GM12878 (cell line): ENCODE results near the gene NUMBL. TPM values are rescaled to one million over a fixed set of nuclear protein-coding genes. Genes with fewer than 3 reads are reported as not detected.

ENCODE experiments used
- BACH1 ChIP-seq: fragments of 450-650 bp; IDR thresholded peaks from 2 replicates; pipeline ENCODE4 v1.6.1; 2017; ENCODE audit warnings: mild to moderate bottlenecking, borderline replicate concordance
- CHD2 ChIP-seq: IDR thresholded peaks from 2 replicates; pipeline ENCODE4 v1.6.1; 2011; ENCODE audit warnings: low read depth, low read length, improper control_type of control experiment, borderline replicate concordance
- GABPA ChIP-seq: IDR thresholded peaks from 2 replicates; pipeline ENCODE4 v1.6.1; 2014; ENCODE audit warnings: antibody characterized with exemption, low read depth, mild to moderate bottlenecking, inconsistent platforms
- GATAD2B ChIP-seq: fragments of 450-650 bp; conservative IDR thresholded peaks from 2 replicates; pipeline ENCODE4 v1.6.1; 2017; ENCODE audit warnings: low read depth, mild to moderate bottlenecking, moderate library complexity
- HDGF ChIP-seq: fragments of 450-650 bp; IDR thresholded peaks from 2 replicates; pipeline ENCODE4 v1.6.1; 2016; ENCODE audit warnings: antibody characterized with exemption
- IKZF1 ChIP-seq: fragments of 450-650 bp; conservative IDR thresholded peaks from 2 replicates; pipeline ENCODE4 v1.6.1; 2017; ENCODE audit warnings: antibody characterized with exemption, mild to moderate bottlenecking
- MXI1 ChIP-seq: fragments of 150-350 bp; IDR thresholded peaks from 2 replicates; pipeline ENCODE4 v1.6.1; 2011; ENCODE audit warnings: low read depth, mild to moderate bottlenecking, inconsistent platforms, low read length, improper control_type of control experiment
- NBN ChIP-seq: fragments of 450-650 bp; IDR thresholded peaks from 2 replicates; pipeline ENCODE4 v1.6.1; 2016
- POLR2A ChIP-seq: IDR thresholded peaks from 2 replicates; pipeline ENCODE4 v1.6.1; 2011; ENCODE audit warnings: low read depth, mild to moderate bottlenecking, low read length
- RB1 ChIP-seq: fragments of 450-650 bp; formaldehyde crosslinking; IDR thresholded peaks from 2 replicates; pipeline ENCODE4 v1.6.1; 2017; ENCODE audit warnings: mild to moderate bottlenecking, borderline replicate concordance
- RUNX3 ChIP-seq: IDR thresholded peaks from 2 replicates; pipeline ENCODE4 v1.6.1; 2012; ENCODE audit warnings: low read length, inconsistent platforms
- SP1 ChIP-seq: IDR thresholded peaks from one replicate; pipeline ENCODE4 v1.6.1; 2011; ENCODE audit warnings: low read depth, low read length
- SREBF1 ChIP-seq: IDR thresholded peaks from 2 replicates; pipeline ENCODE4 v1.6.1; 2012; ENCODE audit warnings: mild to moderate bottlenecking, low read length
- TBL1XR1 ChIP-seq: IDR thresholded peaks from 2 replicates; pipeline ENCODE4 v1.6.1; 2012; ENCODE audit warnings: low read depth, low read length, improper control_type of control experiment
- YY1 ChIP-seq: IDR thresholded peaks from 2 replicates; pipeline ENCODE4 v1.6.1; 2011; ENCODE audit warnings: low read depth, mild to moderate bottlenecking, low read length
- ZNF207 ChIP-seq: fragments of 450-650 bp; IDR thresholded peaks from 2 replicates; pipeline ENCODE4 v1.6.1; 2014; ENCODE audit warnings: antibody characterized with exemption, mild to moderate bottlenecking, borderline replicate concordance
- polyA plus RNA-seq, 11 experiments: library from polyadenylated mRNA; depleted of rRNA in 4 of 11; unstranded in 6 of 11; stranded (reverse) in 5 of 11; fragments of >200 nt; fragmentation: Nextera tagmentation in 4 of 11; fragmentation: Illumina TruSeq in 1 of 11; extraction: Ambion mirVana in 4 of 11; extraction: Trizol in 1 of 11; gene quantifications; 1 replicate in 1 of 11; 2 replicates in 10 of 11; pipeline versions ENCODE4 v1.2.1 to v1.2.3, GENCODE V29; 2011 to 2016; ENCODE audit warnings: inconsistent platforms in 2 of 11, missing spikeins in 2 of 11, low read depth in 1 of 11
- total RNA-seq, 4 experiments: library from RNA; depleted of rRNA in 3 of 4; stranded (reverse); fragments of >200 nt in 3 of 4; fragmentation: Illumina TruSeq in 1 of 4; extraction: Trizol in 1 of 4; gene quantifications; 2 replicates each; pipeline versions ENCODE4 v1.2.1 to v1.2.3, GENCODE V29; 2013 to 2021
- TF ChIP-seq, protein P1 (sequence below): IDR thresholded peaks from 2 replicates; pipeline ENCODE4 v1.6.1; 2011; ENCODE audit warnings: low read depth, low read length, improper control_type of control experiment, borderline replicate concordance
- TF ChIP-seq, protein P2 (sequence below): IDR thresholded peaks from 2 replicates; pipeline ENCODE4 v1.6.1; 2012; ENCODE audit warnings: low read depth, low read length, improper control_type of control experiment
- TF ChIP-seq, protein P3 (sequence below): fragments of 450-650 bp; IDR thresholded peaks from 2 replicates; pipeline ENCODE4 v1.6.1; 2014; ENCODE audit warnings: mild to moderate bottlenecking
- TF ChIP-seq, protein P4 (sequence below): fragments of 450-650 bp; IDR thresholded peaks from 2 replicates; pipeline ENCODE4 v1.6.1; 2017; ENCODE audit warnings: mild to moderate bottlenecking, moderate library complexity
- TF ChIP-seq, protein P5 (sequence below): fragments of 450-650 bp; IDR thresholded peaks from 2 replicates; pipeline ENCODE4 v1.6.1; 2016; ENCODE audit warnings: mild to moderate bottlenecking, moderate library complexity, borderline replicate concordance

Gene NUMBL
- total and polyA plus RNA-seq, 10 of the 15 experiments (the other 5 are each of a cell fraction or from before 2014, with no cell fraction given) = 0.16 to 9.4 (median 1.9) TPM

DNA sequence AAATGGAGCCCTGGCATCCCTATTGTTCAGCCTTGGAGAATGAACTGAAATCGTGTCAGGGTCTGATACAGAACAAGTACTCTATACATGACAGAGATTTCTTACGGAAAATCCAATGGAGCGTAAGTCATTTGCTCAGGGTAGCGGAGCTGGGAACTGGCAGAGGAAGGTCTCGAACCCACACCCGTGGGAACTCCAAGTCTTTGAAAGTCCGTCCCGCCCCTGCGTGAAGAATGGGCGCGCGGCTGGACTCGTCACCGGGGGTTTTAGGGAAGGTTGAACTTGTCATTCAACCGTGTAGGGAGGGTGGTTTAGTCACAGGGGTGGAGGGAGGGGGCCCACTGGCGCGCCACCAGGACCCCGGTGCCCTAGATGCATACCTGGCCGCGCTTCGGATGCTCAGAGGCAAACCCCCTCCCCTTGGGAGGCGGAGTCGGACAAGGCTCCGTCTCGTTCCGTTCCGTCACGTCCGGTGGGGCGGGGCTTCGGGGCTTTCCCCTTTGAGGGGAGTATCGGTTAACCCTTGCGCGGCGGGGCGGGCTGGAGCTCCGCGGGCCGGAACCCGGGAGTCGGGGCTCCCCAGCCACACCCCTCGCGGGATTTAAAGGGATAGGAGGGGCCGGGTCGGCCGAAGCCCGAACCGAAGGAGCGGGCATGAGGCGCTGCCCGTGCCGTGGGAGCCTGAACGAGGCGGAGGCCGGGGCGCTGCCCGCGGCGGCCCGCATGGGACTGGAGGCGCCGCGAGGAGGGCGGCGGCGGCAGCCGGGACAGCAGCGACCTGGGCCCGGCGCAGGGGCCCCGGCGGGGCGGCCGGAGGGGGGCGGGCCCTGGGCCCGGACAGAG lies 26.3 kb upstream of the NUMBL start, which contains the start of the genes COQ8B and ITPKC (continued):
- TF ChIP-seq, protein P1, sequence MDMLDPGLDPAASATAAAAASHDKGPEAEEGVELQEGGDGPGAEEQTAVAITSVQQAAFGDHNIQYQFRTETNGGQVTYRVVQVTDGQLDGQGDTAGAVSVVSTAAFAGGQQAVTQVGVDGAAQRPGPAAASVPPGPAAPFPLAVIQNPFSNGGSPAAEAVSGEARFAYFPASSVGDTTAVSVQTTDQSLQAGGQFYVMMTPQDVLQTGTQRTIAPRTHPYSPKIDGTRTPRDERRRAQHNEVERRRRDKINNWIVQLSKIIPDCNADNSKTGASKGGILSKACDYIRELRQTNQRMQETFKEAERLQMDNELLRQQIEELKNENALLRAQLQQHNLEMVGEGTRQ = no peak
- TF ChIP-seq ZNF207 (no peak; the same call in 1 of the 2 replicates), CHD2 (peak; percentile 53), IKZF1 (peak; percentile 84), SREBF1 (no peak), YY1 (0 out of 2 replicates have a peak, but pooled peaks have one; percentile 15), POLR2A (peak; percentile 73), MXI1 (peak; percentile 52), GABPA (peak; percentile 77), HDGF (peak; percentile 87), BACH1 (peak; percentile 80; the same call in 1 of the 2 replicates), NBN (peak; percentile 79), GATAD2B (peak; percentile 97), SP1 (peak; percentile 73), TBL1XR1 (0 out of 2 replicates have a peak, but pooled peaks have one; percentile 61), RUNX3 (peak; percentile 25), RB1 (peak; percentile 90; the same call in 1 of the 2 replicates)
- TF ChIP-seq, protein P2, sequence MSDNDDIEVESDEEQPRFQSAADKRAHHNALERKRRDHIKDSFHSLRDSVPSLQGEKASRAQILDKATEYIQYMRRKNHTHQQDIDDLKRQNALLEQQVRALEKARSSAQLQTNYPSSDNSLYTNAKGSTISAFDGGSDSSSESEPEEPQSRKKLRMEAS = peak; percentile 24; the same call in 1 of the 2 replicates
- TF ChIP-seq, protein P3, sequence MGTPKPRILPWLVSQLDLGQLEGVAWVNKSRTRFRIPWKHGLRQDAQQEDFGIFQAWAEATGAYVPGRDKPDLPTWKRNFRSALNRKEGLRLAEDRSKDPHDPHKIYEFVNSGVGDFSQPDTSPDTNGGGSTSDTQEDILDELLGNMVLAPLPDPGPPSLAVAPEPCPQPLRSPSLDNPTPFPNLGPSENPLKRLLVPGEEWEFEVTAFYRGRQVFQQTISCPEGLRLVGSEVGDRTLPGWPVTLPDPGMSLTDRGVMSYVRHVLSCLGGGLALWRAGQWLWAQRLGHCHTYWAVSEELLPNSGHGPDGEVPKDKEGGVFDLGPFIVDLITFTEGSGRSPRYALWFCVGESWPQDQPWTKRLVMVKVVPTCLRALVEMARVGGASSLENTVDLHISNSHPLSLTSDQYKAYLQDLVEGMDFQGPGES = no peak
- TF ChIP-seq, protein P4, sequence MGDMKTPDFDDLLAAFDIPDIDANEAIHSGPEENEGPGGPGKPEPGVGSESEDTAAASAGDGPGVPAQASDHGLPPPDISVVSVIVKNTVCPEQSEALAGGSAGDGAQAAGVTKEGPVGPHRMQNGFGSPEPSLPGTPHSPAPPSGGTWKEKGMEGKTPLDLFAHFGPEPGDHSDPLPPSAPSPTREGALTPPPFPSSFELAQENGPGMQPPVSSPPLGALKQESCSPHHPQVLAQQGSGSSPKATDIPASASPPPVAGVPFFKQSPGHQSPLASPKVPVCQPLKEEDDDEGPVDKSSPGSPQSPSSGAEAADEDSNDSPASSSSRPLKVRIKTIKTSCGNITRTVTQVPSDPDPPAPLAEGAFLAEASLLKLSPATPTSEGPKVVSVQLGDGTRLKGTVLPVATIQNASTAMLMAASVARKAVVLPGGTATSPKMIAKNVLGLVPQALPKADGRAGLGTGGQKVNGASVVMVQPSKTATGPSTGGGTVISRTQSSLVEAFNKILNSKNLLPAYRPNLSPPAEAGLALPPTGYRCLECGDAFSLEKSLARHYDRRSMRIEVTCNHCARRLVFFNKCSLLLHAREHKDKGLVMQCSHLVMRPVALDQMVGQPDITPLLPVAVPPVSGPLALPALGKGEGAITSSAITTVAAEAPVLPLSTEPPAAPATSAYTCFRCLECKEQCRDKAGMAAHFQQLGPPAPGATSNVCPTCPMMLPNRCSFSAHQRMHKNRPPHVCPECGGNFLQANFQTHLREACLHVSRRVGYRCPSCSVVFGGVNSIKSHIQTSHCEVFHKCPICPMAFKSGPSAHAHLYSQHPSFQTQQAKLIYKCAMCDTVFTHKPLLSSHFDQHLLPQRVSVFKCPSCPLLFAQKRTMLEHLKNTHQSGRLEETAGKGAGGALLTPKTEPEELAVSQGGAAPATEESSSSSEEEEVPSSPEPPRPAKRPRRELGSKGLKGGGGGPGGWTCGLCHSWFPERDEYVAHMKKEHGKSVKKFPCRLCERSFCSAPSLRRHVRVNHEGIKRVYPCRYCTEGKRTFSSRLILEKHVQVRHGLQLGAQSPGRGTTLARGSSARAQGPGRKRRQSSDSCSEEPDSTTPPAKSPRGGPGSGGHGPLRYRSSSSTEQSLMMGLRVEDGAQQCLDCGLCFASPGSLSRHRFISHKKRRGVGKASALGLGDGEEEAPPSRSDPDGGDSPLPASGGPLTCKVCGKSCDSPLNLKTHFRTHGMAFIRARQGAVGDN = peak; percentile 65; the same call in 1 of the 2 replicates
- TF ChIP-seq, protein P5, sequence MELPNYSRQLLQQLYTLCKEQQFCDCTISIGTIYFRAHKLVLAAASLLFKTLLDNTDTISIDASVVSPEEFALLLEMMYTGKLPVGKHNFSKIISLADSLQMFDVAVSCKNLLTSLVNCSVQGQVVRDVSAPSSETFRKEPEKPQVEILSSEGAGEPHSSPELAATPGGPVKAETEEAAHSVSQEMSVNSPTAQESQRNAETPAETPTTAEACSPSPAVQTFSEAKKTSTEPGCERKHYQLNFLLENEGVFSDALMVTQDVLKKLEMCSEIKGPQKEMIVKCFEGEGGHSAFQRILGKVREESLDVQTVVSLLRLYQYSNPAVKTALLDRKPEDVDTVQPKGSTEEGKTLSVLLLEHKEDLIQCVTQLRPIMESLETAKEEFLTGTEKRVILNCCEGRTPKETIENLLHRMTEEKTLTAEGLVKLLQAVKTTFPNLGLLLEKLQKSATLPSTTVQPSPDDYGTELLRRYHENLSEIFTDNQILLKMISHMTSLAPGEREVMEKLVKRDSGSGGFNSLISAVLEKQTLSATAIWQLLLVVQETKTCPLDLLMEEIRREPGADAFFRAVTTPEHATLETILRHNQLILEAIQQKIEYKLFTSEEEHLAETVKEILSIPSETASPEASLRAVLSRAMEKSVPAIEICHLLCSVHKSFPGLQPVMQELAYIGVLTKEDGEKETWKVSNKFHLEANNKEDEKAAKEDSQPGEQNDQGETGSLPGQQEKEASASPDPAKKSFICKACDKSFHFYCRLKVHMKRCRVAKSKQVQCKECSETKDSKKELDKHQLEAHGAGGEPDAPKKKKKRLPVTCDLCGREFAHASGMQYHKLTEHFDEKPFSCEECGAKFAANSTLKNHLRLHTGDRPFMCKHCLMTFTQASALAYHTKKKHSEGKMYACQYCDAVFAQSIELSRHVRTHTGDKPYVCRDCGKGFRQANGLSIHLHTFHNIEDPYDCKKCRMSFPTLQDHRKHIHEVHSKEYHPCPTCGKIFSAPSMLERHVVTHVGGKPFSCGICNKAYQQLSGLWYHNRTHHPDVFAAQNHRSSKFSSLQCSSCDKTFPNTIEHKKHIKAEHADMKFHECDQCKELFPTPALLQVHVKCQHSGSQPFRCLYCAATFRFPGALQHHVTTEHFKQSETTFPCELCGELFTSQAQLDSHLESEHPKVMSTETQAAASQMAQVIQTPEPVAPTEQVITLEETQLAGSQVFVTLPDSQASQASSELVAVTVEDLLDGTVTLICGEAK = peak; percentile 79; the same call in 1 of the 2 replicates
